ENCODE results near the gene WIZ.

- TF ChIP-seq POLR2A (IDR thresholded peaks at IDR 0.05; ENCODE audit: low read depth, low read length), result no peak
- no peak for TF ChIP-seq POLR2AphosphoS5 (IDR thresholded peaks at IDR 0.05; ENCODE audit: low read depth, low read length)
- no peak for TF ChIP-seq TAF1 (IDR thresholded peaks at IDR 0.05; ENCODE audit: borderline replicate concordance, low read depth, low read length)
These were observed 75.6 kb downstream of the WIZ start for GRCh38 chr19:15374105-15374651.
